GM18520 (cell line): Measurements from ENCODE around the gene ZMYM1.
"Not testable (repeated sequence)": the region's sequence is repeated elsewhere in the genome, so short reads cannot be mapped to it uniquely, and the experiment has no call there.

Source experiments
- ATAC-seq: cut with Tn5 transposase; IDR thresholded peaks from one replicate; pipeline ENCODE4 v1.9.1; 2021; ENCODE audit not compliant: unreplicated experiment

The ZMYM1 gene

DNA sequence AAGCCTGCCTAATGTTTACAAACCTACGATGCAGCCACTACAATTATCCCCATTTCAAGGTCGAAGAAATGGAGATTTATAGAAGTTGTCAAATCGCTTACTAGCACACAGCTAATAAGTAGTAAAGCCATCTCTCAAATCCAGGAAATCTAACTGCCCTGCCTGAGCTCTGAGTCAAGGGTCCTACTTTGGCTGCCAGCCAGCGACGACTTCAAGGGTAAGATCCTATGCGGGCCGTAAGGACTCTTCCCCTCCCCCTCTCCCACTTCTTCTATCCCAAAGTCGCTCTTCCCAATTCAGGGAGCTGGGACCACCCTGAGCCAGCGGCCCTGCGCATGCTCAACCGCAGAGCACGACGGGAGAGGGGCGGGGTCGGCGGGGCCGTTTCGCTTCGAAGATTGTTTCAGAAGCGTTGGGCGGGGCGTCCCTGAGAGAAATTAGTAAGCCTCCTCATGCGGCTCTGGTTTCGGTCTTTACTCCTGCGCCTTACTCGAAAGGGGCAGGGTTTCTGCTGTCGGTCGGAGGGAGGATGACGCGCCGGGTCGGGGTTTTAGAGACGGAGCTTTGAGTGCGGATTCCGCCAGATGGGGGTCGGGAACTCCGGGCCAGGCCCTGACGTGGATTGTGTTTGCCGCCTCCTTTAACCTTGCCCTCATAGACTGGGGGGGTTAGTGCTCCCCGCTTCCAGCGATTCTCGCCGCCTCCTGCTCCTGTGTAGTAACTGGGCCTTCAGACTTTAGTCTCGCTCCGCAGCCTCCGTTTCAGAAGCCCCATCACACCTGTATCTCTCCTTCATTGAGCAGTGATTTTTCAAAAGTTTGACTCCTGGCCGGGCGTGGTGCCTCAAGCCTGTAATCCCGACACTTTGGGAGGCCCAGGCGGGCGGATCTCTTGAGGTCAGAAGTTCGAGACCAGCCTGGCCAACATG lies at the start of gene ZMYM1:
Gene ZMYM1 (plus strand): TSS at position 383 of the 928 bp plus-strand sequence. CDS start 14,603 bp downstream, outside the sequence.
- ATAC-seq, result peak; percentile 72

DNA sequence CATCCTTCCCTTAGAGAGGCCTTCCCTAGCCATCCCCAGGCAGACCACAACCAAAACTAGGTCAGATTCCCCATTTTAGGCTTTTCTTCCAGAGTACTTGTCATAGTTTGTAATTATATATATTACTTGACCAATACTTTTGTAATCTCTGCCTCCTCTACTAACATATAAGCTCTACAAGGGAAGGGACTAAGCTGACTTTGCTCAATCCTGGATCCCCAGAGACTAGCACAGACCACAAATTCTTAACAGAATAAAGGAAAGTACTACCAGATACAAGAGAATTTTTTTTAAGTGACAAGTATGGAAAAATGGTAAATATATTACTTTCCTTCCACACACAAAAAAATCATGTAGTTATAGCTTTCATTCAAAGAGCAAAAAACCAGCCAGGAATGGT lies 49.4 kb upstream of the ZMYM1 start:
- no peak for ATAC-seq

DNA sequence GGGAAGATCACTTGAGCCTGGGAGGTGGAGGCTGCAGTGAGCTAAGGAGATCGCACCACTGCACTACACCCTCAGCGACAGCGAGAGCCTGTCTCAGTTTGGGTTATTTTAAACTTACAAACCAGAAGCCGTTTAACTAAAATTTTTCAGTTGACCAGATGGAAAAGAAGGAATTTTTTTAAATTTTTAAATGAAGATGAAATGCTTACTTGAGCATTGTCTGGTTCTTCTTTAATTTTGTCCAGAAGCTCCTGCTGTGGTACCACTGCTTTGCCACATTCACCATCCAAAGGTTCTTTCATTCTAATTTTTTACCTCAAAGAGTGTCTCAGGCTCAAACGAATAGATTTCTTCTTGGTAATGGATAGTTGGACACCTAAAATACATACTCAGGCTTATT lies 48.8 kb upstream of the ZMYM1 start:
- ATAC-seq, result no peak

DNA sequence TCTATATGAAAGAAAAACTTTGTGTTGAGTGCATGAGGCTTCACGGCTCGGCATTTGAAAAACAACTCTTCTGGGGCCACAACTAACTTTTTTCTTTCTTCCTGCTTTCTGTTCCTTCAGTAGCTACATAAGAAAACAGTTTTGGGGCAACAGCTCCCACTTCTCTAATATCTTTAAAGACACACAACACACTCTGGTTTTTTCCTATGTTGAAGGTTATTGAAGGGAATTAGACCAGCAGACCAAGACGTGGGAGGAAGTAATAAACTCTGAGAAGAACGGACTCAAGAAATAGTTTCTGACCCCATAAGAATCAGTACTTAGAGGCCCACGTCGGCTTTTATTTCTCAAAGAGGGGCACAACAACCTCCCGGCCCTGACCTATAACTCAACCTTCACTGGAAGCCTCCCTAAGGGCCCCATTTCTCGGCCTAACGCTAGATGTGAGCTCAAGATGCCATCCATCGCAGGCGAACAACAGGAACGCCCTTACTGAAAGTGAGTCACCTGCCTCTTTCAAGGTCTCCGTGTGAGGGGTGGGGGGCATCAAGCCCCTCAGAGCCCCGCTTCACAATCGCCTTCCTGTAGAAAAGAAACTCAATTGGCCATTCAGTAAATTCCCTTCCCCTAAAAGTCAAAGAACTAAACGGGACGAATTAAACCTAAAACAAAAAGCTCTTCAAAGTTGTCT lies 48.3 kb upstream of the ZMYM1 start:
- ATAC-seq, result no peak

DNA sequence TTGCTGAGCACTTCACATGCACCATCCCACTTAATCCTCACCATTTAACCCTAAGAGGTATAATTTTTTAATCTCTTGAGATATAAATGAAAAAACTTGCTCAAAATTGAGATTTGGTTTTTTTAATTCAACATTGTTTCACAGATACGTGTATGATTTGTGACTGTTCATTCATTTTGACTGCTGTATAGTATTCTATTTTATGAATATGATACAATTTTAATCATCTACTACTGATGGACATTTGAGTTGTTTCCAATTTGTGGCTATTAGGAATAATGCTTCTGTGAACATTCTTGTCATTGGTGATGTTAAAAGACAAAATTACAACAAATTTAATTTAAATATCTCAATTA lies 46.8 kb upstream of the ZMYM1 start:
- no peak for ATAC-seq

DNA sequence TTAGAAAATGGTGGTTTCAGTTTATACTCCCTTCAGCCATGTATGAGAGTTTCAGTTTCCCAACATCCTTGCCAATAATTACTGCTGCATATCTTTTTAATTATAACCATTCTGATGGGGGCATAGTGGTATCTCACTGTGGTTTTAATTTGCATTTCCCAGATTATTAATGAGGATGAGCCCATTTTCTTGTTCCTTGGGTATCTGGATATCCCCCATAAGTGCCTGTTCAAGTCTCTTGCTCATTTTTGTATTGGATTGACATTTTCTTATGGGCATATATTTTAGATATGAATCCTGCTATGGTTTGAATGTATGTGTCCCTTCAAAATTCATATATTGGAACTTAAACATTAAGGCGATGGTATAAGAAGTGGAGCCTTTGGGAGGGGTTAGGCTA lies 45.8 kb upstream of the ZMYM1 start:
- no peak for ATAC-seq

DNA sequence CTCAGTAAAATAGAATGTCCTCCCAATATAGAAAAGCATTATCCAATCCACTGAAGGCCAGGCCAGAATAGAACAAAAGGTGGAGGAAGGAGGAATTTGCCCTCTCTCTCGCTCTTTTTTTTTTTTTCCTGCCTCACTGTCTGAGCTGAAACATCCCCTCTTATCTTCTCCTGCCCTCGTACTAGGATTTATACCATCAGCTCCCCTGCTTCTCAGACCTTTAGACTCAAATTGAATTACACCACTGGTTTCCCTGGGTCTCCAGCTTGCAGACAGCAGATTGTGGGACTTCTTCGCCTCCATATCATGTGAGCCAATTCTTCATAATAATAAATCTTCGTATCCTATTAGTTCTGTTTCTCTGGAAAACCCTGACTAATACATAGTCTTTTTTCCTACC lies 42.6 kb upstream of the ZMYM1 start:
- ATAC-seq, result no peak

DNA sequence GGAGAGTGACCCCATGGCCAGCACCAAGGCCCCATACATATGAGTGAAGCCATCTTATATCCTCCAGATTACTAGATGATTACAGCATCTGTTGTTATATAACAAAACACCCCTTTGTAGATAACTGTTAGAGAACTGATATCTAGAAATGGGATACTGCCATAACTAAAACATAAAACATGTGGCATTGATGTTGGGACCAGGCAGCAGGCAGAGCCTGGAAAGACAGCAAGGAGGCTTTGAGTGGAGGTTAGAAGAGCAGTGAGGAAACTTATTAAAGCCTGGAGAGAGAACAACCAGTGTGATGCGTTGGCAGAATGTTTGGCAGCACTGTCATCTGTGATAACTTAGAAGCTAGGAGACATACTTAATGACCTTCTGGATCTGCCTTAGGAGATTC lies 42.0 kb upstream of the ZMYM1 start:
- ATAC-seq, result no peak

DNA sequence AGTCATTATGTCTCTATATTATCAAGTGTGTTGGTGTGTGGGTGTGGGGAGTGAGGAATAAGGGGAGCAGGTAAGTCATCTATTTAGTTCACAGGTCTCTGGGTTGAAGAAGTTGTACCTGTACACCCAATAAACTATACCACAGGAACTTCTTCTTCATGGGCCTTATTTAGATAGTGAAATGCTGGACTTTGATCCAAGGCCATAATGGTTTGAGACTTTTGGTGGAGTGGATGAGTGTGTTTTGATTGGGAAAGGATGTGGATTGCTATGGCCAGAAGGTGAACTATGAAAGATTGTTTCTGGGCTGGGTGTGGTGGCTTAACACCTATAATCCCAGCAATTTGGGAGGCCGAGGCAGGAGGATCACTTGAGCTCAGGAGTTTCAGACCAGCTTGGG lies 40.5 kb upstream of the ZMYM1 start:
- ATAC-seq, result no peak

DNA sequence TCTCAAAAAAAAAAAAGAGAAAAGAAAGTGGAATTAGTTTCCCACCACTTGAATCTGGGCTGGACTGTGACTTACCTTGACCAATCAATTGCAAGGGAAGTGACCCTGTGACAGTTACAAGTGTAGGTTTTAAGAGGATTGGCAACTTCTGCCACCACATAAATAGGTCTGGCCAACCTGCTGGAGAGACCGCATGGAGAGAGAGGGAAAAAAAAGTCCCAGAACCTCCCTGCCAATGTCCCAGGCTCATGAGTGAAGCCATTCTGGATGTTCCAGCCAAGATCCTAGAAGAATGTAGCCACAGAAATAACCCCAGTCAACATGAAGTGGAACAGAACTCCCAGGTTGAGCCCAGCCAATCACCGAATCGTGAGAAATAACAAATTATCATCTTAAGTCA lies 35.7 kb upstream of the ZMYM1 start:
- ATAC-seq, result no peak

DNA sequence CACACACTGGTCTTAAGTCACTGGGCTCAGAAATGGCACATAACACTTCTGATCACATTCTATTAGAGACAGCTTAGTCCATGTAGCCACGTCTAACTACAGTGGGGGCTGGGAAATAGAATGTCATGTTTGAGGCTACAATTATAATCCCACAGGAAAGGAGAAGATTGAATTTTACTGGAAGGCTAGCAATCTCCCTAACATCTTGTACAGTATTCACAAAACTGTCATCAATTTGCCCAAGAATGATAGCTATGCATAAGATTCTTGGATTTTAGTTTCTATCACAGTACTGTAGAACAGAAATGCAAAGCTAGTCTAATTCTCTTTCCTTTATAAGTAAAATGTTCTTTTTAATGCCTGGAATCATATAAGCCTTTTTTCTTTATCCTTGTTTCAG lies 34.8 kb upstream of the ZMYM1 start:
- no peak for ATAC-seq

DNA sequence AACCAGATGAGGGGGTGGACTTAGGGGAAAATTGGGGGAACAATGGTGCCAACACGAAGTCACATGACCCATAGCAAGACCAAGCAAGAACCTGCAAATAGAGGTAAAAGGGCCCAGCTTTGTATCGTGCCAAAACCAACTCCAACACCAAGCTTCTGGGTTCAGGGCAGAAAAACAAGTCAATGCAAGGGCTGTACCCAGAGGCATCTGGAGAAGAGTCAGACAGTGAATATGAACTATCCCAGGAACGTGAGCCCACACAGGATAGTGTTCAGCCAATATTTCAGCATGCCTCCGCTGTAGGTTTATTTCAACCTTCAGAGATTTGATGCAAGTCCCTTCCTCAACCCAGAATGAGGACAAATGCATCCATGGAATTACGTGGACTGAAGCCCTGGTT lies 32.5 kb upstream of the ZMYM1 start:
- no peak for ATAC-seq

DNA sequence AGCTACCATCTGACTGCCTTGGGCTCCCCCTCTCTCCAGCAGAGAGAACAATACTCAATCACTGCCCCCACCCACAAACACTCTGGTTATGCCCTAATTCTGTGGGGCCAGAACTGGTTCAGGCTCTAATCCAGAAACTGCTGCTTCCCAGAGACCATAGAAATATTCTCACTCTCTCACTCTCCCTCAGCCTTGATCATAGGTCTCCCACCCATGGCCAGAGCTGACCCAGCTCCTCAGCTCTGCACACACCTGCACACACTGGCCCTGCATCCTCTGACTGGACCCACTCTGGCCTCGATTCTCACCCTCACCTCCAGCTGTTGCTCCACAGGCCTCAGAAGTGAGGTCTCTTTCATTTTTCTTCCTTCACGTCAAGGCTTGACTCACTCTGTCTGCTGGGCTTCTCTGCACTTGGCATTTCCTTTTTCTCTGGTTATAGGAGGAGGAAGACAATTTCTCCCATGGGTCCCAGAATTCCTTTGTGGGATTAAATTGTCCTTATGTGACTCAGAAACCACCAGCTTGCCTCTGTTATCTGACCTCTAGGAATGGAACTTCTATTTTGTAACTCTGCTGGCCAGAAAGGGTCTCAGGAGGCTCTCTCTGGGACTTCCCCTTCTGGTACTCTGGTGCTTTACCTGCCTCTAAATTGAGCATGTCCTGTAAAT lies 31.9 kb upstream of the ZMYM1 start:
- no peak for ATAC-seq

DNA sequence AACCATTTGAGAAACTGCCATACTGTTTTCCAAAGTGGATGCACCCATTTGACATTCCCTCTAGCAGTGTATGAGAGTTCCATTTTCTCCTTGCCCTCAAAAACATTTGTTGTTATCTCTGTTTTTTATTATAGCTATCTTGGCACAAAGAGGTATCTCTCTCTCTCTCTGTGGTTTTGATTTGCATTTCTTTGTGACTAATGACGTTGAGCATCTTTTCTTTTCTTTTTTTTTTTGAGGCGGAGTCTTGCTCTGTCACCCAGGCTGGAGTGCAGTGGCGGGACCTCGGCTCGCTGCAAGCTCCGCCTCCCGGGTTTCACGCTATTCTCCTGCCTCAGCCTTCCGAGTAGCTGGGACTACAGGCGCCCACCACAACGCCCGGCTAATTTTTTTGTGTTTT lies 30.1 kb upstream of the ZMYM1 start:
- no peak for ATAC-seq

DNA sequence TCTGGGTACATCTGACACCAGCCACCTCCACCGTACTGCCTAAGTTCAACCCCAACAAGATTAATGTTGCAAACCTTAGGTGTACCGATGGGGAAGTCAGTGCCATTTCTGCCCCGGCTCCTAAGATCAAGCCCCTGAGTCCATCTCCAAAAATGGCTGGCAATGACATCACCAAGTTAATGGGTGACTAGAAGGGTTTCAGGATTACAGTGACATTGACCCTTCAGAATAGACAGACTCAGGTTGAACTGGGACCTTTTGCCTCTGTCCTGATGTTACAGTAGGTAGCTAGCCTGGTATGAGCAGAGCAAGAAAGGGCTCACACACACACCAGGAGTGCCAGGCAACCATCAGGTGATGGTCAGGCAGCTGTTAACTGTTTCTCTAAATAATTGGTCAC lies 25.8 kb upstream of the ZMYM1 start:
- no peak for ATAC-seq

DNA sequence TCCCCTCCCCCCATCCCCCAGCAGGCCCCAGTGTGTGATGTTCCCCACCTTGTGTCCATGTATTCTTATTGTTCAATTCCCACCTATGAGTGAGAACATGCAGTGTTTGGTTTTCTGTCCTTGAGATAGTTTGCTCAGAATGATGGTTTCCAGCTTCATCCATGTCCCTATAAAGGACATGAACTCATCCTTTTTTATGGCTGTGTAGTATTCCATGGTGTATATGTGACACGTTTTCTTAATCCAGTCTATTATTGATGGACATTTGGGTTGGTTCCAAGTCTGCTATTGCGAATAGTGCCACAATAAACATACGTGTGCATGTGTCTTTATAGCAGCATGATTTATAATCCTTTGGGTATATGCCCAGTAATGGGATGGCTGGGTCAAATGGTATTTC lies 24.9 kb upstream of the ZMYM1 start:
- ATAC-seq, result not testable (repeated sequence)

DNA sequence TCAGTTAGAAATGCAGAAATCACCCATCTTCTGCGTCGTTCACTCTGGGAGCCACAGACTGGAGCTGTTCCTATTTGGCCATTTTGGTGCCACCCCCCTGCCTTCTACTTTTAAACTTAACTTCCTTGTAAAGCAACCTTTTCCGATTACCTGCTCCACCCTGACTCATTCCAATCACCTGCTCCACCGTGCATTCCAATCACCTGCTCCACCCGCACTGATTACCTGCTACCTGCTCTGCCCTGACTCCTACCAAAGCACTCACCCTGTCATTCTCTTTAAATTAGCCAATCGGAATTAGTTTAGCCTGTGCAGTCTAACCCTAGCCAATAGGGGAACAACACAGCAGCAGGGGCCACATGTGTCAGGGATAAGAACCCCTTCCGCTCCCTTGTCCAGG lies 20.9 kb upstream of the ZMYM1 start:
- not testable (repeated sequence) for ATAC-seq

DNA sequence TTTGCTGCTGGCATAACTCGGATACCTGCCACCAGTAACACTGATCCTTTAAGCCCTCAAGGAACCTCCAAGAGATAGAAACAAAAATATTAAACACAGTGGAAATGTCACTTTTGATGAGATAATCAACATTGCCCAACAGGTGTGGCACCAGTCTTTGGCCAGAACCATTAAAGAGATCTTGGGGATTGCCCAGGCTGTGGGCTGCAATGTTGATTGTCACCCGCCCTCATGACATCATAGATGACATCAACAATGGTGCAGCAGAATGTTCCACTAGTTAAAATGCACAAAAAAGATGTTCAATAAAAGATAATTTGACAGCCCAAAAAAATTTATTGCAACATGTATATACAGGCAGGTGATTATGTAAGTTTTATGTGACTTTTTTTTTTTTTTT lies 20.2 kb upstream of the ZMYM1 start:
- ATAC-seq, result no peak

DNA sequence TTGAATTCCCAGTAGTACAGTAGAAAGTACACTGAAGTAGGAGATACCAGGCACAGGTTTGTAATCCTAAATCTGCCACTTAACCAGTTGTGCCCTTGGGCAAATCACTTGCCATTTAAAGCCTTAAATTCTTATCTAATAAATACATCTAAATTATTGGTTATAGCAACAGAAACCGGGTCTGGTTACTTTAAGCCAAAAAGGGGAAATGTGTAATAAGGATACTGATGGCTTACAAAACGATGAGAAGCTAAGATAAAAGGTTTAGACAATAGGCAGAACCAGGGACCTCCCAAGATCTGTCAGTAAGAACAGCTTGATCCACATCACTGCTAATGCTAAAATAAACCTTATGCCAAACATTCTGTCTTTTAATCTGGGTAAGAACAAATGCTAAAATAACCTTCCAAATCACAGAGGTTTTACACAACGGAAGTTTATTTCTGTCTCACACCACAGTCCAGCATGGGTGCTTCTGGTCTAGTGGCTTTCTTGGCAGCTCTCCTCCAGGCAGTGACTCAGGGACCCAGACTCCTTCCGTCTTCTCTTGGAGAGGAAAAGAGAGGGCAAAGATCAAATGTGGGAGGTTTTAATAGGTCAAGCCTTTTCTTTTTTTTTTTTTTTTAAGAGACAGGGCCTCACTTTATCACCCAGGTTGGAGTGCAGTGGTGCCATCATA lies 16.5 kb upstream of the ZMYM1 start:
- no peak for ATAC-seq

DNA sequence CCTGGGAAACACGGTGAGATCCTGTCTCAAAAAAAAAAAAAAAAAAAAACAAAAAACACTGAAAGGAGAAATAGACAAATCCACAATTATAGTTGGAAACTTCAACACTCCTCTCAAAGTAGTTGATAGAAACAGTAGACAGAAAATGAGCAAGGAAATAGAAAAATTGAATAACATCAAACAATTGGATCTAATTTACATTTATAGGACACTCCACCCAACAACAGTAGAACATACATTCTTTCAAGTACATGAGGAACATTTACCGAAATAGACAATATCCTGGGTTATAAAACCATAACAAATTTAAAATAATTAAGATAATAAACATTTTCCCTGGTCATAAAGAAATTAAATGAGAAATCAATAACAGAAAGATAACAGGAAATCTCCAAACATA lies 14.9 kb upstream of the ZMYM1 start:
- no peak for ATAC-seq

DNA sequence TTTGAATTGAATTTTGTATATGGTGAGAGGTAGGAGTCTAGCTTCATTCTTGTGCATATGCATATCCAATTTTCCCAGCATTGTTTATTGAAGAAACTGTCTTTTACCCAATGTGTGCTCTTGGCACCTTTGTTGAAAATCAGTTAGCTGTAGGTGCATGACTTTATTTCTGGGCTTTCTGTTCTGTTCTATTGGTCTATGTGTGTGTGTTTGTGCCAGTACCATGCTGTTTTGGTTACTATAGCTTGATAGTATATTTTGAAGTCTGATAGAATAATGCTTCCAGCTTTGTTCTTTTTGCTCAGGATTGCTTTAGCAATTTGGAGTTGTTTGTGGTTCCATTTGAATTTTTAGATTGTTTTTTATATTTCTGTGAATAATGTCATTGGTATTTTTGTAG lies 9.4 kb upstream of the ZMYM1 start:
- no peak for ATAC-seq
